Fibroblast of skin of right quadriceps (primary cell): ENCODE data around the gene RNF148.

Experiments used
- DNase-seq: peaks from one replicate; pipeline ENCODE4 v3.0.0-alpha.2; 2013

RNF148 gene, protein sequence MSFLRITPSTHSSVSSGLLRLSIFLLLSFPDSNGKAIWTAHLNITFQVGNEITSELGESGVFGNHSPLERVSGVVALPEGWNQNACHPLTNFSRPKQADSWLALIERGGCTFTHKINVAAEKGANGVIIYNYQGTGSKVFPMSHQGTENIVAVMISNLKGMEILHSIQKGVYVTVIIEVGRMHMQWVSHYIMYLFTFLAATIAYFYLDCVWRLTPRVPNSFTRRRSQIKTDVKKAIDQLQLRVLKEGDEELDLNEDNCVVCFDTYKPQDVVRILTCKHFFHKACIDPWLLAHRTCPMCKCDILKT

DNA sequence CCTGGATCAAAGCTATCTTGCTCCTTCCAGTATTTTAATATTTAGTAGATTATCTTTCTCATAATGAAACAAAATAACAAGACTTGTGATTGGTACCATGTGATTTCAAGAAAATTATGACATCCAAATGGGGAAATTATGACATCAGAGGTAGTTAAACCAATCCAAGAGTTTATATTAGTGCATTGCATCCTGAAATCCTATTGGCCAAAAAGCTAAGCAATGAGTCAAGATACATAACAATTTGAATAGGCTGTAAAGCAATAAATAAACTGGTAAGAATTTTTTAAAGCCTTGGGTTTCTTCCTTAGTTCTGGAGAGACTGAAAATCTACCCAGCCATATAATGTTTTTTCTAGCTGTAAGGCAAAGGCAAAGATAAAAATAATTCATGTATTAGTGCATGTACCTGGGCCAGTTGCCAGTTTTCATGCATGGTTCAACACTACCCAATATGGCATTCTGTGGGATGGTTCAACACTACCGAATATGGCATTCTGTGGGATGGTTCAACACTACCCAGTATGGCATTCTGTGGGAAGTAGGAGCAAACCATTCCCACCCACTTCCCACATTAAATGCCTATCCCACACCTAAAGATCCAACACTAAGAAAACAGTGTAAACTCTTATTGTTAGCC is at the start of gene RNF148:
Gene RNF148, minus strand, starts transcription at position 51 of the 639 bp plus-strand sequence. CDS start 172 bp downstream, outside the sequence.
- no peak for DNase-seq

DNA sequence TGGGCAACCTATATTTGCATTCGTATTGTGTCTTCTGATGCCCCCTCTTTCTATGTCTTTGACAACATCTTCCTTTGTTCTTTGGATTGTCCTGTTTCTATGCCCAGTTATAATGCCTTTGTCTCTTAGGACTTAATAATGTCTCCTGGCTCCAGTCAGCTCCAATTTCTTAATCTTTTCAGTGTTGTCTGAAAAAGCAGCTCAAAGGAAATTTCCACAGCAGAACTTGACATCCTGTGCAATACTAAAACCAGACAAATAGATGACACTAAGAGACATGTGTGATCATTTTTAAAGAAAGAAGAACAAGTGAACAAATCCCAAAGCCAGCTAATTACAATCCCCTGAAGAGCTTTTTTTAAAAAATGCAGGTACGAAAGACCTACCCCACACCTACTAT is 47.7 kb upstream of the RNF148 start:
- no peak for DNase-seq

DNA sequence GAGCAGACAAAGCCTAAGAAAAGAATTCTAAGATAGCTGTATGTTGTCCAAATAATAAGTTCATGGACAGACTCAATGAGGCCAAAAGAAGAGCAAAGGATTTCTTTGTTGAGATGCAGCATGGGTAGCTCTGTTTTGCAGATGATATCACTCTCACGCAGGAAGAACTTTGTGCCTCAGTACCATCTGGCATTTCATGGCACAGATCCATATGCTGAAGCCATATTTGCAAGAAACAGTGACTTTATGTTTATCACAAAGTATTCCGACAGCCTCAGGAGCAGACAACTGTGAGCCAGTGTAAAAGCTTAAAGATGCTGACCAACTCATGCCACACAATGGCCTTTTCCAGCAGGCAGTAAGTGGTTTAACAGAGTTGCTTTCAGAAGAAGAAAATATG is 45.5 kb upstream of the RNF148 start:
- DNase-seq: no peak

DNA sequence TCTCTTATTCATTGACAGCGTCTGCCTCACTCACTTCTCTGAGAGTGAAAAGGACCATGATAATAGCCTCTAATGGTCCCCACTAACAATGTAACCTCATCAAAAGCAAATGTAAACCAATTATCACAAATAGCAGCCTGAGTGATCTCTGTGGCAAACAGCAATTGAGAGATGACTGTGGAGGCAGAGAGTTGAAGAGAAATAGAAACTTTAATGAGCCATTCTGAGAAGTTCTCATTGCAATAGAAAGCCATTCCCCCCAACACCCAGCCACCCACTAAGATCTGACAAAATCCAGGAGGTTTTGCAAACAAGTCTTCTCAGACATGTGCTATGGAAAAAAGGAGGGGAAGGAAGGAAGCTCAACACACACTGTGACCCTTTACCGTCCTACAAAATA is 44.2 kb upstream of the RNF148 start:
- DNase-seq: no peak

DNA sequence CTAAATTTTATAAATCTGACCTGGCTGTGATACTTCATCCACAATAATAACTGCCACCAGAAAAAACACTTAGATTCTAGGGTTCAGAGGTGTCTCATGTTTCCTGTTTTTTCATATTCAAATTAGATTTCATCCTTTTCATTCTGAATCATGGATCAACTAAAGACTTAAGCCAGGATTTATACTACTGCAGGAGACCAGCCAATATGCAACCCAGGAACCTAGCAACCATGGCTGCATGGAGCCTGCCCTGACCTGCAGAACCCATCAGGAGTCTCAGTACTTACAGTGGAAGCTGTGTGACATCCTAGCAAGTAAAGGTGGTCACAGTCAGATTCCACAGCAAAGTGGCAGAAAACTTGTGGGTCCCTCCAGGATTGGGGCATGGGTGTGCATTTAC is 40.5 kb upstream of the RNF148 start:
- DNase-seq: no peak

DNA sequence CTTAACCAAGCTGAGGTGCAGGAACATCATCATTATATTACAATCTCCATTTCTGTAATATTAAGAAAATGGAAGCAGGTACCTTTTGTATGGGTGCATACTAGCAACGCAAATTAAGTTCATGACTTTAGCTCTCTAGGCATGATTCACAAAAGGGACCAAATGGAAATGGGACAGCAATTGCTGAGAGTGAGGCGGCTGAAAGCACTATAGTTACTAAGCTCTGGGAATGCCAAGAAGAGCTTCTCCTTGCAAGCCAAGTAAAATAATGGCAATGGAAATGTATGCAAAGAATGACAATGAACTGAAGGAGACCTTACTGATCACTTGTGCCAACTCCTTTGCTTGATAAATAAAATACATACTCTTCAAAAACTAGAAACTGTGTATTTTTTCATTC is 36.2 kb upstream of the RNF148 start:
- DNase-seq: no peak

DNA sequence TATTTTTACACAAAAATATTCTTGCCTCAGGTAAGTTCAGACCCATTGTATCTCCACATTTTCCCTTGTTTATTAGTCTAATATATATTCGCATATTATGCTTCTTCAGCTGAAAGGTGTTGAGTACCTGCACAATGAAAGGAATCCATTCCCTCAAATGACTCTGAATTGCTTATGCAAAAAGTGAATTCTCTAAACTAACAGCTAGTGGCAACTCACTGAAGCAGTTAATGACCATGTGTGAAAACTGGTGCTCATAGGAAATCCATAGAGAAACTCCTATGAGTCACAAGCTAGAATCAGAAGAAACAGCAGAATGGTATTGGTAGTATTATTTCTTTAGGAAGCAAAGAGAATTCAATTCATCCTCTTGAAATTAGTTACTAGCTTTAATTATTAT is 33.5 kb upstream of the RNF148 start:
- DNase-seq: no peak

DNA sequence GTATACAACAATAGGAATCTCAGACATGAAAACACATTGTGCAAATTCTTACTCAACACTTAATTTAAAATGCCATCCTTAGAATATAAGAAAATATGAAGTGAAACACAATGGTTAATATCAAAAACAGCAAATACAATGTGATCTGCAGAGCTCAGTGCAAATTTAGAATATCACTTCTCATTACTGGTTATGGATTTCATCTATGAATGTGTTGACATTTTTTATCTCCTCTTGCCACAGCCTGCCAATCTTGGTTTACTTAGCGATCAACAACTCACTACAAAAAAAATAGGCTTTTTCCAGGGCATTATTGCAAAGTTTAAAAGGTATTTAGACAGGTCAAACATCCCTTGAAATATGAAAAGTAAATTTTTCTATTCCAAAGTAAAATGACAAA is 25.0 kb upstream of the RNF148 start:
- no peak for DNase-seq

DNA sequence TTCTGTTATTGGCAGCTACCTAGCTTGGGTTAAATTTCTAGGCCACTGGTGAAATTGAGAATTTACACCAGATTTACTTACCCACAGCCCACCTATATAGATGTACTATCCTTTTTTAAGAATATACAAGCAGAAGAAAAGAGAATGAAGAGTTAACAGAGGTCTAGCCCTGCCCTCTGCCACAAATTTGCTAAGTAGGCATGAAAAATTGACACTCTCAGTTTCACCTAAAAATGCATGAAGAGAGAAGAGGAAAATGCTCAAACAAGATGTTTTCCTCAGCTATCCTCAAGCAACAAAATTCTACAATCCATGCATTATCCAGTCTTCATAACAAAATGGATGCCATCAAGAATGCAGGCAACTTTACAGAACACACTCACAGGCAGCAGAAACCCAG is 24.6 kb upstream of the RNF148 start:
- no peak for DNase-seq

DNA sequence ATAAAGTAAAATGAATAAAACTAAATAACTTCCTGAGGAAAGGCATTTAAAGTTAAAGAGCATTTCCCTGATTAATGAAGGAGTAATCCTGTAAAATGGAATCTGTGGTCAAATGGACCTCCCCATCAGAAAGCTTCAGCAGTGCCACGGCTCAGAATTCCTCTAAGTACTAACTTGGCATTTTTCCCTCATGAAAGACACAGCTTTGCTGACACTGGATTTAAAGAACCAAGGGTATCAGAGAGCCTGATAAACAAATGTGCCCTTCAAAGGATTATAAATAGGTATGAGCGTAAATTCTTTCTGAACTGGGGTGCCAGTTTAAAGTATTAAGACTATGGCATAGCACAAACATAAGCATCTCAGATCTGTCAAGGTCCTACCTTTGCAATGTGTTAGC is 24.2 kb upstream of the RNF148 start:
- no peak for DNase-seq

DNA sequence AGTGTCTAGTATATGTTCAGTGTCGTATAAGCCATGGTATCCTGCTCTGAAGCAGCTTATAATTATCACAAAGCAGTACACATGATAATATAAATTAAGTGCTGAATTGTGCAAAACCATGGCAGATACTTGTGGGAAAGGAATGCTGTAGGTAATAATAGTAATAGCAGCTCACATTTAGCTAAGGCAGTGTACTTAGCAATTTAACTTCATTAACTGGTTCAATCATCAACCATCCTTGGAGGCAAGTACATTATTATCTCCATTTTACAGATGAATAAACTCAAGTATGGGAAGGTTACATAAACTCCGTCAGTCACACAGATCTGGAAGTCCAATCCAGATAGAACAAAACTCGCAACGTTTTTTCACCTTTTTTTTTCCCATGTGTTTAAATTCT is 21.6 kb upstream of the RNF148 start:
- DNase-seq: no peak

DNA sequence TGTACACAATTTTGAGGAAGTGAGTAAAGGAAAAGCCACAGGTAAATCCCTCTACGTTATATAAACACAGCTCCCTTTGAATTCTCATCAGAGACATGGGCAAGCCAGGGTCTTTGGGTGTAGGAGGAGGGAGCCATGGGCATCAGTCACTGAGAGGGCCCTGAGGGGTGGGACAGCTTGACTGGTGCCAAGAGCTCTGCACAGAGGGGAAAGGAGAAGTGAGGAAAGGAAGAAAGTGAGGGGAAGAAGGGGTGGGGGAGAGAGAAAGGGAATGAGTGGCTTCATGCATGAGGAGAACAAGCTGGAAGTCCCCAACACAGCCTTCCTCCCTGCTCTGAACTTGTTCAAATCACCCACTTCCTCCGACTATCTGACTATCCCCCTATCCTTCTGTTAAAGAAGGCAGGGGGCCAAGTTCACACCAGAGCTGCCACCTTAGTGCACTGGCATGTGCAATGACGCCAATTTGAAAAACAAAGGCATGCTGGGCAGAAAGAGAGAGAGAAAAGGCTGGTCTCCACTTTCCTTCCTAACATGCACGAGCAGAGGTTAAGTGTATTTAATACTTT is 16.4 kb upstream of the RNF148 start:
- DNase-seq: no peak

DNA sequence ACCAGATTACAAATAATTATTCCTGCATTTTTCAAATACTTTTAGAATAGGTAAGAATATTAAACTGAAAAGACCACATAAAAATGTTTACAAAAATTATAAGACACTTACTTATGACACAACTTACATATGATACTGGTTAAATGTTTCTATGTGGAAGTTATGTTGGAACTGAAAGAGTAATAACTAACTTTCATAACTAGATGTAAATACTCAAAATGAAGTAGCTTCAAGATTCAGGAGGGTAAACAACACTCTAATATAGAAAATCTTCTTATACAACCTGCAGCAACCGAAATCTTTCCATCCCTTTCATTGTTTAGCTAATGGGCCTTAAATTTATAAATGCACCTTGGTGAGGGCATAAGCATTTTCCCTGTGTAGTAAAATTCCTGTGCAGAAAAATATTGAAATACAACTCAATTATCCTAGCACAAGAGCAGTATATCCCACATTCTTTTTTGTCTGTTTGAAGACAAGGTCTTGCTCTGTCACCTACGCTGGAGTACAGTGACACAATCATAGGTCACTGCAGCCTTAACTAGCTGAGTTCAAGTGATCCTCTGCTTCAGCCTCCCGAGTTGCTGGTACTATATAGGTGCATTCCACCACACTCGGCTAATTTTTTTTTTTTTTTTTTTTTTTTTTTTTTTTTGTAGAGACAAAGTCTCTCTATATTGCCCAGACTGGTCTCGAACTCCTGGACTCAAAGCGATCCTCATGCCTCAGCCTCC is 14.8 kb upstream of the RNF148 start:
- DNase-seq: no peak

DNA sequence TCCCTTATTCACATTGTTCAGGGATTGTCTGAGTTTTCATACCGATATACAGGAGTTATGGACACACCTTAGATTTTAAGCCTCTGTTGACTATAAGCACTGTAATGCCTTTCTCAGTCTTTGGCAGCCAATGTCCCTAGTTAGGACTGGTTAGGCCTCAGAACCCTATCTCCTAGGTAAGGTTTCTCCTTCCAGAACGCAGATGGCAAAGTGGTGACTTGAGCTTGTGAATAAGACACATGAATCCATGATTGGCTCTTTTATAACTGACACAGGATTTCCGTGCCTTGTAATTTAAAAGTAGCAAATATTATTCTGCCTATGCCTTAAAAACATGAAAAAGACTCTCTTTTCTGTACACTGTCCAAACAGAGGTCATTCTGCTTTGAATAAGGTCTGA is 12.5 kb upstream of the RNF148 start:
- no peak for DNase-seq

DNA sequence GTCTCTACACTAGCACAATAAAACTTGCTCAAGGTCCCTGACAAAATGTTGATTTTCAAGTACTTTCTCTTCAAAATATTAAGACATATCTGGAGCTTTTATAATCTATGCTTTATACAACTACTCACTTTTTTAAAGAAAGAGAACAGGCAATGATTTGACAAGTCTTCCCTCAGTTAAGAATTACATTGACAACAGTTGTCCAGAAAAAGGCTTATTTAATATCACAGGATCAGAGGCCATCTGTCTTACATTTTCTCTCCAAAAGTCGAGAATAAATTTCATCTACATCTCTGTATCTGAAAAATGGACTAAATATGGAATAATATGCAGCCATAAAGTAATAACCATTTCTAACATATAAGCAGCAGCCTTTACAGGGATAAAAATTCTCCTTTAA is 8.2 kb upstream of the RNF148 start:
- no peak for DNase-seq

DNA sequence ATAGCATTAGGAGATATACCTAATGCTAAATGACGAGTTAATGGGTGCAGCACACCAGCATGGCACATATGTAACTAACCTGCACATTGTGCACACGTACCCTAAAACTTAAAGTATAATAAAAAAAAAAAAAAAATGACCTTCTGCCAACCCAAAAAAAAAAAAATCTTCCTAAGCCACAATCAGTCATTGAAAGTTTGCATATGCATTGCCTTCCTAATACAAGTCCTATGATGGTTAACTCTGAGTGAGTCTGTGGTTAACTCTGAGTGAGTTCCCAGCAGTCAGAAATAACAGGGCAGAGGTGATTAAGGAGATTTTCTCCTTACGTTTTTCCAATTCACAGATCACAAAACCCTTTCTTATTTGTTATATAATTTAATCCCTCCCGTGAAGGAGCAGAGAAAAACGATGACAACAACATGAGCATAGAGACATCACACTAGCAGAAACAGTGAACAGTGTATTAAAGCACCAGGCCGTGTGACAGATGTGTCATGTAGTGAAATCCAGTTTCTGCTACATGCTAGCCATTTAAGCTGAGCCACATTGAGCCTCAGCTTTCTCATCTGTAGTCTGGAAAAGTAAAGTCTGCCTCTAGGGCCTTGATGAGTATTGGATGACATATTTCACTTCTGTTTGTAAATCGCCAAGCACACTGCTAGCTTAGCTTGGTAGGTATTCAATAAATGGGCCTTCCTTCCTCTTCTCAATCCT is 7.4 kb upstream of the RNF148 start:
- no peak for DNase-seq

DNA sequence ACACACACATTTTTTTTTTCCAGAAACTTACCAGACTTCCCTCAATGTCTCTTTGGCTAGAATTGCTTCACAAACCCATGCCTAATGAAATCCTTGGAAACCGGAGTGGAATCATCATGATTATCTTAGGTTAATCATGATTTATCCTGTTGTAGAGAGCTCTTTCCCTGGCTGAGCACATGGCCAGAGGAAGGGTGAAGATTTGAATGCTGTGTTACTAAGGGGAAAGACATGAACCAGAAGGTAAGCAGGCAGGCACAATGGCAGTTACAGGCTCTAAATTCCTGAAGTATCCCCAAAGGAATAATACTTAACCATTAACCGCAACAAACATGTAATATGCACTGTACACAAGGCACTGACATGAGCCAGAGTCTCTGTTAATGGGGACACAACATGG is 4.1 kb upstream of the RNF148 start:
- no peak for DNase-seq

DNA sequence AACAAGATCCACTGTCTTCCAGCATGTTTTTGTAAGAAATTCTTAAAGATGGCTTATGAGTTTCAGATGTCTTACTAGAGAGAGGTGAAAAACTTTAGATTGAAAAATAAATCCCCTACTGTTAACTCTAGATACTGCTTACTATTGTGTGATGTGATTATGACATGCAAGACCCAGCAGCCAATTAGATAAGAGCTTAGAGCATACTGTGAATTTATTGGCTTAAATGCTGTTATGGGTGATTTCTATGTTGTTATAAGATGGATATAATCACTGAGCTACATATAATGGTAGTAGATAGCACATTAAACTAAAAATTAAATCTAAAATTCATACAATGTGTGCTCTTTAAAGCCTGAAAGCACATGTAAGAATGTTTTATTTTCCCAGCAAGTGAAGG is 3.7 kb downstream of the RNF148 start, which contains the start of gene RNF133:
Gene RNF133, minus strand, starts transcription at position 101 of the 400 bp plus-strand sequence. CDS start 199 bp downstream, outside the sequence.
- no peak for DNase-seq

DNA sequence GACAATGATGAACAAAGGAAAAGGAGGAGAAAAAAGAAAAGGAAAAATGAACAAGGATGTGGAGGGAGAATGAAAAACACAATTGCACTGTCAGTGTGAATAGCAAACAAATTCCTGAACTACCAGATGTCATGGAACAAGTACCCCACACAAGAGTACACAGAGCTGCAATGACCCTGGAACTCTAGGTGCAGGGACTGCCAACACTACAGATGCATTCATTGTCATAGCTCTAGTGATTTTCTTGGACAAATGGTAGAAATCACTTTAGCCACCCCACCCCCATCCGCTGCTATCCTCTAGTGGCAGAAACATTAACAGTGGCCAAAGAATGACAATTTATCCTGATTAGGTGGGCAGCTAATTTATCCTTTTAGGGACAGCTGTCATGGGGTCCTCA is 6.9 kb downstream of the RNF148 start:
- DNase-seq: no peak

DNA sequence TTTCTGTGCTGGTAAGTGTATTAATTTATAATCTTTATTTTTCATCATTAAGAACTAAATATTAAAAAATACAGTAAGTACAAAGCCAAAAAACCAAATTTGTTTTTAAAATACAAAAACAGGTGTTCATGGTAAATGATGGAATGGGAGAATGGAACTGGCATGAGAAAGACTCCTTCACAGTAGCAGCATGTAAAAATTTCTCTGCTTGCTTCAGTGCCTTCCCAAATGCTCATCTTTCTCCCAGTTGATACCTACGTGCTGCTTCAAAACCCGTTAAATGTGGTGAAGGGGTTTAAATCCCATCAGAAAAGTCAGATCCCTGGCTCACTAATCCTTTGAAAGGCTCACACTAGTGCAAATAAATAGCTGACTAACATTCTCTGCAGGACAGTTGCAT is 8.0 kb downstream of the RNF148 start:
- DNase-seq: no peak

DNA sequence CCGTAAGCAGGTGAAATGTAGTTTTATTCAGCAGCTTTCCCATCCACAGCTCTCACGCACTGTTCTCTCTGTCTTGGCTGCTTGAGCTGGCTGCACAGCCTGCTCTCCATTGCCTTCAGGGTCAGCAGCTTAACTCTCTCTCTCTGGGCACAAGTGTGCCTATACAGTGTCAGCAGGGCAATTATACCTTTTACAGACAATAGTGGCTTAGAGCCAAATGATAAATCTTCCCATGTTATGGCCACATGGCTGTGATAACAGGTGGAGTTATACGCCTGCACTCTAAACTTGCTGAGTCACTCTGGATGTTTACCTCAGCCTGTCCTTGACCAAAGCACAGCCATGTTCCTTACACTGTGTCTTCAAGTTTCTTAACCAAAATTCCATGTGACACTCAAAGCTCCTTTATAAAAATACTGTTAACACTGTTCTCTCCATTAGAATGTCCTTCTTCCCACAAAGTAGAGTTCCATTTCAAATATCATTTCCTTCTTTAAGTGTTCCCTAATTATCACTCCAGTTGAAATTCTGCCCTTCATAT is 9.9 kb downstream of the RNF148 start:
- no peak for DNase-seq

DNA sequence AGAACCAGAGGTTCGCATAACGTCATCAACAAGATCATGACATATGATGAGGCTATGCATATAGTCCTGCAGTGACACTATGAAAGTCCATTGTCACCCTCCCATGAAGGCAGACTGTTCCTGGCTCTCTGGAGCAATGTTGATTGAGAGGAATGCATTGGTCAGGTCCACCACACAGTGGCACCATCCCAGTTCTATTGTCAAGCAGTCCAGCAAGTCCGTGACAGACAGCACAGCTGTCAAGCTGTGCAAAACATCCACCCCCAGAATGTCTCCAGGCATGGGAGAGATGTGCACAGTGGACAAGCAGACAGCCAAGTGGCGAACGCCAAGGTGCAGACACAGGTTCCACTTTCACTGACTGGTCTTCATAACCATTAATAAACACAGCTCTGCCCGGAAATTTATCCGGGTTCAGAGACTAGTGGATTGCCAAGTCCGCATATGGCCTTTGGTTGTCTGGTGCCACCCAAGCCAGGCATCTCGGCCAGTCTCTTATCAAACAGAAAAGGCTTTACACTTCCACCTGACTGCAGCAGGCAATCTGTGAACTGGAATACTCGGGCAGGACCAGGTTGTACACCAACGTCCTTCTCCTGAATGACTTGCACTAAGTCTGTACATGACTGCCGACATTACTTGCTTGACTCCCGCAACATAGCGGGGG is 11.0 kb downstream of the RNF148 start:
- DNase-seq: no peak
